Renal cortical epithelial cell (primary cell): ENCODE measurements around the gene MYPOP. TPM values are rescaled to one million over a fixed set of nuclear protein-coding genes. Genes with fewer than 3 reads are reported as not detected.
A peak's percentile ranks its signal among the peaks of the same experiment; 100 is the strongest.
"Not testable (repeated sequence)": the region's sequence is repeated elsewhere in the genome, so short reads cannot be mapped to it uniquely, and the experiment has no call there.

Experiments used
- DNase-seq: peaks from one replicate; pipeline ENCODE4 v3.0.0-alpha.2; 2011; ENCODE audit warnings: low read depth
- total RNA-seq: library from RNA; depleted of rRNA; stranded (reverse); fragments of >200 nt; gene quantifications from 2 replicates; pipeline ENCODE4 v1.2.3, GENCODE V29; 2014

The MYPOP gene
- total RNA-seq, 1 donor from 2014 or later: 2.5 TPM

- no peak for DNase-seq
Measured at GRCh38 chr19:45883586-45883880, 18.9 kb downstream of the MYPOP start.

GRCh38 chr19:45882652-45883585 is 19.5 kb downstream of the MYPOP start:
- peak; percentile 81 for DNase-seq

DNA sequence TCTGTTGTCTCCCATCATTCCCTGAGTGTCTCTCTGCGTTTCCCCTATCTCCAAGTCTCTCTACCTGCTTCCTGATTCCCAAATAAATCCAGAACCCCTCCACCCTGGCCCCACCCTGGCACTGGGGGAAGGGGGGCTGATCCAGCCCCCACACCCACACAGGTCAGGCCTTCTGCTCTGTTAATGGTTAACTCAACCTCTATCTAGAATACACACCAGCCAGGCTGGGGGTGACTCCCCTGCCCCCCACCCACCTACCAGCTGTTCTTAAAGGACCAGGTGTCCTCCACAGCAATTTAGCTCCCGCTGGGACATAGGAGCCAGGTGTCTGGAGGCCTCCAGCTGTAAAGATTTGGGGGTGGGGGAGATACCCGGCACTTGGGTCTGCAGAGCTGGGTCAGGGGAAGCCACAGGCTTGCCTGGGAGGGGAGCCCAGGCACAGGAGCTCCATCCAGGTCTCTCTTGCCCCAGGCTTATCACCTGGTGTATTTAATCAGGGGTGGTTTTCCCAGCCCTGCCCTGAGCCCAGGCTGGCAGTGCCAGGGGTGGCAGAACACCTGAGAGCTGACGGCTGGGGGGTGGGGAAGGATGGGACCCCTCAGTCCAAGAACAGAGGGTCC is 20.4 kb downstream of the MYPOP start:
- peak; percentile 57 for DNase-seq

DNA sequence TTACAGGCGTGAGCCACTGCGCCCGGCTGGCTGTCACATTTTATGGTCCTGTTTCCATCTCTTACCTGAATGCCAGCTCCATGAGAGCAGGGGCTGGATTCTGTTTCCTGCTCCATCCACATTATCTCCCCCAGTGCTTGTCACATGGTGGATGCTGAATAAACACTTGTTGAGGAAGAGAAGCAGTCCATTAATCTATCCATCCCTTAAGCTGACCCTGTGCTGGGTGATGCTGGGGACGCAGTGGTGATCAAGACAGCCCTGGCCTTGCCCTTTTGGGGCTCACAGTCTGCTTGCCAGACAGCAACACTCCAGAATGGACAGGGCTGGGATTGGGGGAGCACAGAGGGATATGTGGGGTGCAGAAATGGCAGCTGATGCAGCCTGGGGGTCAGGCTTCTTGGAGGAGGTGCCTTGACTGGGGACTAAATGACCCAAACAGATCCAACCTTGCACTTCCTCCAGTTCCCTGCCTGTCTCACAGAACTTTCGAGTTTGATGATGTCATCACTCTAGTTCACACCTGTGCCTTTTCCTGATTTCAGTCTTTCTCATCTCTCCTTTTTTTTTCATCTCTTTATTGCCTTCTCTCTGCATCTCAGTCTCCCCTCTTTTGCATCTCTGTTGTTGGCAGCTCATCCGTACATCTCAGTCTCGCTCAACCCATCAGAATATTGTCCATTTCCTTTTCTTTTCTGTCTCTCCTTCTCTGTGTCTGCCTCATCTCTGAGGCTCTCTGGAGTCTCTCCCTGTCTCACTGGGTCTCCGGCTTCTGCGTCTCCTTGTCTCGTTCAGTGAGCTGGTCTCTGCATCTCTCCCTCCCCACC is 21.1 kb downstream of the MYPOP start:
- no peak for DNase-seq

DNA sequence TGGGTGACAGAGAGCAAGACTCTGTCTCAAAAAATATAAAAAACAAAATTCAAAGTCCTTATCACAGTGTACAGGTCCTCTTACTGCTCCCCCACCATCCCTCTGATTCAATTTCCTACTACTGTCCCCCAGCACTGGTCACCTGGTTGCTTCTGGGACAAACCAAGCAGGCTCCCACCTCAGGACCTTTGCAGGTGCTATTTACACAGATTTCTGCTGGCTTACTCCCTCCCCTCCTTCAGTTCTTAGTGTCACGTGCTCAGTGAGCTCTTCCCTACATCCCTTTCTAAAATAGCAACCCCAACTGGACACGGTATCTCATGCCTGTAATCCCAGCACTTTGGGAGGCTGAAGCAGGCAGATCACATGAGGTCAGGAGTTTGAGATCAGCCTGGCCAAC is 22.4 kb downstream of the MYPOP start:
- DNase-seq: no peak

DNA sequence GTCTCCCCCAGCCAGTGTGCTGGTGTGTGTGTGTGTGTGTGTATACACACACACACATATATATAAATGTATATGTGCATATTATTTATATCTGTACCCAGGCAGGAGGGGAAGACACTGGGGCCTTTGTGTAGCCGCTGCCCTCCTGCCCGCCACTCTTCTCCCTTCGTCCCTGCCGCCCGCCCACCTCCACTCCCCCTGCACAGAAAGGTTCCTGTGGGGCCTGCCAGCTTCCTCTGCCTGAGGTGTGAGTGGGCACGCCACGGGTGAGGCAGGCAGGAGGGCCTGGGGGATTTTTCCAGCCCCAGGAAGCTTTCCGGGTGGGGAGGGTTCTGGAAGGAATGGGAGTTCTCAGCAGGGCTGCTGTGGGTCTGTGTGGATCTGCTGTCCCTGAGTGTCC is 23.4 kb downstream of the MYPOP start:
- no peak for DNase-seq

DNA sequence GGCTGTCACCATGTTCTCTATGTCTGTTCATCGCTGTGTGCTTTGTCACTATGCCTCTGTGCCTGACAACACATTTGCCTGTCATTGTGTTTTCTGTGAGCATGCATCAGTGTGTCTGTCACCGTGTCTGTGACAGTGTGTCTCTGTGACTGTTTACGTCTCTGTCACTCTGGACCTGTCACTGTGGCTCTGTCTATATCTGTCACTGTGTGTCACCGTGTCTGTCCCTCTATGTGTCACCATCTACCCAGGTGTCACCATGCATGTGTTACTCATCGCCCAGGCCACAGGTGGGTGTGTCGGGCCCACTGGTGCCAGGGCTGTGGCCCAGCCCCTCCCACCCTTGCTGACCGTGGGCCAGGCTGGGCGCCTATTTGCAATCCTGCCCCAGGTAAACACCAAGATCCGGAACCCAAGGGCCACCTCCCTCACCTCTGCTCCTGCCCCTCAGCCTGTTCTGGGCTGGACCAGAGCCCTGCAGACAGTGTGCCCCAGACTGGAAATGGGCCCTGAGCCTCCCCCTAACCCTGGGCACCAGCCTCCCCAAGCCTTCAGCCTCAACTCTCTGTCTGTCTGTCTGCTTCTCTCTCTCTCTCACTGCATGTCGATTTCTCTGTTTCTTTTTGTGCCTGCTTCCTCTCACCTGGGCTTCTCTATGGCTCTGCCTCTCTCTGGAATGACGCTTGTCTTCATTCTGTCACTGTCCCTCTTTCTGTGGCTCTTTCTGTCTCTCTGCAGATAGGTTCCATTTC is 24.2 kb downstream of the MYPOP start:
- no peak for DNase-seq

DNA sequence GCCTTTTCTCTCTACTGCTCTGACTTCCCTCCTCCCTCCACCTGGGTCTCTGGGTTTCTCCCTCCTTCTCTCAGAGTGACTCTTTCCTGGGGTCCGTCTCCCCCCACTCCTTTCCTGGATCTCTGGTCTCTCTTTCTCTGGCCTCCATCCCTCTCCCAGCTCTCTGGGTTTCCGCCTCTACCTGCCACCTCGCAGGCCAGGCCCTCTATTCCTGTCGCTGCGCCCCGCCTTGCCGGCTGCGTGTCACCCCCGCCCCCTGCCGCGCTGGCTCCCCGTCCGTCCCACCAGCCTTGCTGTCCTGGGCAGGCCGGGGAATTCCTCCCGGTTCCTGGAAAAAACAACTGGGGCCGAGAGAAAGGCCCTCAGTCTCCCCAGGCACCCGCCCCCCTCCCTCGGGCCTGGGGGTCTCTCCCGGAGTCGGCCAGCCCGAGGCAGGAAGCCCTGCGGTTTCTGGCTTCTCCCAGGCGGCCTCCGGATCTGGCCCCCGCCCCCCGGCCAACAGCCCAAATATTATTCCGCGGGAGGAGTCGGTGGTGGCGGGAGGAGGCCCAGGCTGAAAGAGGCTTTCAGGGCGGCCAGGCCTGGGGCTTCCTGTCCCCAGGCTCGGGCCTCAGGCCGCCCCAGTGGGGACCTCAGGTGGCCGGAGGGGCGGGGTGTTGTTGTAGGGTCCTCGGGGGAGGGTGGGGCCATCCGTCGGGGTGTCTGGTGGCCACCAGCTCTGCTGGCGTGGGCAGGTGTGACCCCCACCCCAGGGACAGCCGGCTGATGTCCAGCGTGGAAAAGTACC is 25.8 kb downstream of the MYPOP start:
- DNase-seq: no peak

DNA sequence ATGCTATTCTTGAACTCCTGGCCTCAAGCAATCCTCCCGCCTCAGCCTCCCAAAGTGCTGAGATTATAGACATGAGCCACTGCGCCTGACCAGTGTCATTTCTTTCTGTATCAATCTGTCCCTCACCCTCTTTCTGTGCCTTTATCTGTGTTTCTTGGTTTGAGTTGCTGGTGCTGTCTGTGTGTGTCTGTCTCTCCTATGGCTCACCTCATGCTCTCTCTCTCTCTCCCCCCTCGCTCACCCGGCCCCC is 26.3 kb downstream of the MYPOP start:
- no peak for DNase-seq

- DNase-seq: no peak
Measured at GRCh38 chr19:45874620-45874966, 27.8 kb downstream of the MYPOP start.

DNA sequence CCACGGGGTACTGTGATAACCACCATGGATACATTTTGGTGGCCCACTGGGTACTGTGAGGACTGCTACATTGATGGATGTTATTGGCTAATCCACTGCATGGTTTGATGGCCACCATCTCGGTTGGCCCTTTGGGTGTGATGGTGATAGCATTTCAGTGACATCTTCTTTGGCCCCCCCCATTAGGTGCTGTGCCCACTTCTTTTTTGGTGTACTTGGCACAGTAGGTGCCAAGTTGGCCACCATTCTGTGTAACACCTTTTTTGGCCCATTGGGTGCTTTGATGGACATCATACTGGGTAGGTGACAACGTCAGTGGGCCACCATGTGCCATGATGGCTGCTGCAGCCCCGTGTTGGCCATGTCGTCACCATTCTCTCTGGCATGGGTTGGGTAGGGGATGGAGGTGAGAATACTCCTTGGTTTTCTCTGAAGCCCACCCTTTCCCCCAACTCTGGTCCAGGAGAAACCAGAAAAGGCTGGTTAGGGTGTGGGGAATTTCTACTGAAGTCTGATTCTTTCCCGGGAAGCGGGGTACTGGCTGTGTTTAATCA is 29.1 kb downstream of the MYPOP start:
- DNase-seq: no peak

DNA sequence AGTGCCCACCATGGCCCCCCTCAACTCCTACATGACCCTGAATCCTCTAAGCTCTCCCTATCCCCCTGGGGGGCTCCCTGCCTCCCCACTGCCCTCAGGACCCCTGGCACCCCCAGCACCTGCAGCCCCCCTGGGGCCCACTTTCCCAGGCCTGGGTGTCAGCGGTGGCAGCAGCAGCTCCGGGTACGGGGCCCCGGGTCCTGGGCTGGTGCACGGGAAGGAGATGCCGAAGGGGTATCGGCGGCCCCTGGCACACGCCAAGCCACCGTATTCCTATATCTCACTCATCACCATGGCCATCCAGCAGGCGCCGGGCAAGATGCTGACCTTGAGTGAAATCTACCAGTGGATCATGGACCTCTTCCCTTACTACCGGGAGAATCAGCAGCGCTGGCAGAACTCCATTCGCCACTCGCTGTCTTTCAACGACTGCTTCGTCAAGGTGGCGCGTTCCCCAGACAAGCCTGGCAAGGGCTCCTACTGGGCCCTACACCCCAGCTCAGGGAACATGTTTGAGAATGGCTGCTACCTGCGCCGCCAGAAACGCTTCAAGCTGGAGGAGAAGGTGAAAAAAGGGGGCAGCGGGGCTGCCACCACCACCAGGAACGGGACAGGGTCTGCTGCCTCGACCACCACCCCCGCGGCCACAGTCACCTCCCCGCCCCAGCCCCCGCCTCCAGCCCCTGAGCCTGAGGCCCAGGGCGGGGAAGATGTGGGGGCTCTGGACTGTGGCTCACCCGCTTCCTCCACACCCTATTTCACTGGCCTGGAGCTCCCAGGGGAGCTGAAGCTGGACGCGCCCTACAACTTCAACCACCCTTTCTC is 30.1 kb downstream of the MYPOP start:
- no peak for DNase-seq

DNA sequence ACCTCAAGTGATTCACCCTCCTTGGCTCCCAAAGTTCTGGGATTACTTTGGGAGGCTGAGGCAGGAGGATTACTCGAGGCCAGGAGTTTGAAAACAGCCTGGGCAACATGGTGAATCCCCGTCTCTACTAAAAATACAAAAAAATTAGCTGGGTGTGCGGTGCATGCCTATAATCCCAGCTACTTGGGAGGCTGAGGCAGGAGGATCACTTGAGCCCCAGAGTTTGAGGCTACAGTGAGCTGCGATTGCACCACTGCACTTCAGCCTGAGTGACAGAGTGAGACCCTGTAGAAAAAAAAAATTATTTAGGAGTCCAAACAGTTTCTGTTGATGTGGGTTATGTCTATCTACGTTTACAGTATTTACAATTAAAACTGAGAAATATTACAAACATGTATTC is 31.6 kb downstream of the MYPOP start:
- DNase-seq: no peak

- DNase-seq: not testable (repeated sequence)
Measured at GRCh38 chr19:45867241-45867640, 35.2 kb downstream of the MYPOP start.

- no peak for DNase-seq
Measured at GRCh38 chr19:45866400-45867176, 35.8 kb downstream of the MYPOP start.

- DNase-seq: no peak
Measured at GRCh38 chr19:45865269-45865948, 37.0 kb downstream of the MYPOP start.

GRCh38 chr19:45864629-45865082 is 37.8 kb downstream of the MYPOP start:
- no peak for DNase-seq

DNA sequence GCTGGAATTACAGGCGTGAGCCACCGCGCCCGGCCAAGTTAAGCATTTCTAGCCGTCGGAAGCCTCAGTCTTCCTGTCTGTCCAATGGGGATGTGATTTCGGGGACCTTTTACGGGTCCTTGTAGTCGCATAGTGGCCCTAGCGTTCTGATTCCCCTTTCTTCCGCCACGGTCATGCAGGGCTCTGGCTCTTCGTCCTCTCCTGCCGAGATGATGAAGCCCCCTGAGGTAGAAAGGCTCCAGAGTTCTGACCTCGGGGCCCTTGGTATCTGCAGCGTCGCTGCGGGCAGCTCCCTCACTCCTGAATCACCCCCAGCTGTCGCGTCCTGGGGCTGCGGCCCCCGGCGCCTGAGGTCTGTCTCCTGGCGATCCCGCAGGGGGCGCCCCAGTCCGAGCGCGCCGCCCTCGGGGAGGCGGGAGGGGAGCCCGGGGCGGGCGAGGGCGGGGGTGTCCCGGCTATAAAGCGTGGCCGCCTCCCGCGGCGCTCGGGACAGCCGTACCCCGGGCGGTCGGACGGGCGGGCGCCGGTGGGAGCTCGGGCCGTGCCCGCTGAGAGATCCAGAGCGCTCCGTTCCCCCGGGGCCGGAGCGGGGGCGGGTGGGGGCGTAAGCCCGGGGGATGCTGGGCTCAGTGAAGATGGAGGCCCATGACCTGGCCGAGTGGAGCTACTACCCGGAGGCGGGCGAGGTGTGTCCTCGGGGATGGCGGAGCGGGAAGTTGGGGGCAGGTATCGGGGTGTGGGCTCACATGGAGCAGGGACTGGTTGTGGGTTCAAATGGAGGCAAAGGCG is 38.4 kb downstream of the MYPOP start, which contains the start of gene FOXA3:
TSS of gene FOXA3 (plus strand) at position 487 of the 789 bp plus-strand sequence. CDS start at position 618, 131 bp downstream.
- DNase-seq: no peak
